ENCODE results near the gene CDPF1. TPM values are rescaled to one million over a fixed set of nuclear protein-coding genes. Genes with fewer than 3 reads are reported as not detected.

The CDPF1 gene
- total and polyA plus RNA-seq, 2 of the 4 experiments (the other 2 are of a cell fraction), result 11.5 to 14.5 TPM

- TF ChIP-seq RCOR1 (IDR thresholded peaks at IDR 0.05; ENCODE audit: insufficient replicate concordance, low read length), result no peak
Observed at GRCh38 chr22:46287873-46288751, 38.0 kb upstream of the CDPF1 start (continued).

- H3K27ac ChIP-seq (ENCODE audit: insufficient read depth, low read length), result no peak overlapping the region
- CTCF ChIA-PET, result no interaction called here
- H3K4me1 ChIP-seq (ENCODE audit: control insufficient read depth, insufficient read depth, low read length), result no peaks in the 10 kb centered on the region
- in situ Hi-C loops (cut with MboI; ENCODE audit: low sequenced_read_pairs), result no loop called here
- no peak overlapping the region for H3K56ac ChIP-seq (ENCODE audit: extremely low read depth, insufficient read depth, low read length)
- no peaks in the 10 kb centered on the region for H3K27me3 ChIP-seq (ENCODE audit: control insufficient read depth, insufficient read depth, low read length)
- H4K91ac ChIP-seq (ENCODE audit: insufficient read depth, low read depth, low read length), result no peak overlapping the region
- H3K4ac ChIP-seq (ENCODE audit: low read depth, low read length), result no peak overlapping the region
- H2AK5ac ChIP-seq (ENCODE audit: low read depth, low read length), result no peak overlapping the region
- dilution Hi-C loops (cut with HindIII; ENCODE audit: low sequenced_read_pairs, unreplicated experiment), result no loop called here
- ATAC-seq (ENCODE audit: low read depth) (no peak), DNase-seq (no peak)
- no peak overlapping the region for H2AFZ ChIP-seq (replicated peaks; ENCODE audit: low read length, poor library complexity)
- no peak overlapping the region for H2BK20ac ChIP-seq (ENCODE audit: low read depth, low read length)
- no peaks in the 10 kb centered on the region for H3K9me3 ChIP-seq (ENCODE audit: control insufficient read depth, insufficient read depth, low read length)
- H3K23ac ChIP-seq (ENCODE audit: low read depth, low read length), result no peak overlapping the region
- TF ChIP-seq FOS (IDR thresholded peaks at IDR 0.05; ENCODE audit: low read depth, low read length) (no peak), CEBPB (IDR thresholded peaks at IDR 0.05; ENCODE audit: low read depth, low read length) (no peak), NFE2L2 (IDR thresholded peaks at IDR 0.05; ENCODE audit: low read depth, low read length) (no peak), CHD1 (IDR thresholded peaks at IDR 0.05; ENCODE audit: low read depth, low read length) (no peak), SMC3 (IDR thresholded peaks at IDR 0.05; ENCODE audit: low read depth, low read length) (no peak), ELK1 (IDR thresholded peaks at IDR 0.05; ENCODE audit: borderline replicate concordance, low read depth, low read length) (no peak), RAD21 (IDR thresholded peaks at IDR 0.05; ENCODE audit: low read length) (no peak), RCOR1 (IDR thresholded peaks at IDR 0.05; ENCODE audit: insufficient replicate concordance, low read length) (no peak)
- H2BK15ac ChIP-seq (ENCODE audit: low read depth, low read length), result no peak overlapping the region
- no peak overlapping the region for H3K18ac ChIP-seq (ENCODE audit: low read depth, low read length)
- peaks cover 59% of the 10 kb centered on the region for H3K36me3 ChIP-seq (ENCODE audit: control insufficient read depth, insufficient read depth, low read length)
- H3K4me2 ChIP-seq (ENCODE audit: low read depth, low read length), result no peak overlapping the region
- no peak overlapping the region for H2AK9ac ChIP-seq (replicated peaks; ENCODE audit: low read depth, low read length, poor library complexity)
- H3K79me1 ChIP-seq (ENCODE audit: low read depth in 1 of 2, low read length in 2 of 2), result no peaks in the 10 kb centered on the region
- no TSS peak for BruUV-seq (replicated peaks)
- POLR2A ChIA-PET (ENCODE audit: unreplicated experiment), result interaction anchor here (0.6 to 0.7 kb wide), 2 partner anchors 33 to 173 kb away, joined by 4 to 8 read pairs; no protein-coding TSS in a partner anchor
- intact Hi-C loops (cut with micrococcal nuclease), result no loop called here
- H3K9me1 ChIP-seq (ENCODE audit: insufficient read depth, low read length), result 0 out of 2 replicates have a peak, but pooled peaks cover 2% of the 10 kb centered on the region
- H2BK120ac ChIP-seq (ENCODE audit: low read depth, low read length), result no peak overlapping the region
- H3K9ac ChIP-seq (ENCODE audit: low read depth, low read length), result no peak overlapping the region
- H2BK5ac ChIP-seq (ENCODE audit: low read depth, low read length, poor library complexity, severe bottlenecking), result no peak overlapping the region
- H4K8ac ChIP-seq (ENCODE audit: low read depth in 2 of 2, low read length in 2 of 2), result no peak overlapping the region
- H4K20me1 ChIP-seq (ENCODE audit: insufficient read depth, low read length), result no peaks in the 10 kb centered on the region
- 86% methylated on average over 6 of the region's 15 CpGs; no CpG with 5 or more reads in 1 of the 2 experiments for WGBS, 2 experiments (ENCODE audit: extremely low coverage in 2 of 2, insufficient read length in 1 of 2)
- H3K14ac ChIP-seq (replicated peaks; ENCODE audit: low read depth, low read length), result no peak overlapping the region
- H3K4me3 ChIP-seq (ENCODE audit: insufficient read depth, low read depth, low read length), result no peak overlapping the region
- H4K5ac ChIP-seq (ENCODE audit: low read depth, low read length), result no peak overlapping the region; the same call in 1 of the 2 replicates
Observed at GRCh38 chr22:46286941-46287872, 37.1 kb upstream of the CDPF1 start.
